NCI-H1092 treated with DMSO at 0.1 percent for 48 hours (cell line): ENCODE results near the gene GALC.
A peak's percentile ranks its signal among the peaks of the same experiment; 100 is the strongest.
"Not testable (repeated sequence)": the region's sequence is repeated elsewhere in the genome, so short reads cannot be mapped to it uniquely, and the experiment has no call there.

ENCODE experiments used
- DNase-seq: peaks from one replicate; lab custom pipeline; 2025; lab: John Stamatoyannopoulos, UW

Gene GALC

DNA sequence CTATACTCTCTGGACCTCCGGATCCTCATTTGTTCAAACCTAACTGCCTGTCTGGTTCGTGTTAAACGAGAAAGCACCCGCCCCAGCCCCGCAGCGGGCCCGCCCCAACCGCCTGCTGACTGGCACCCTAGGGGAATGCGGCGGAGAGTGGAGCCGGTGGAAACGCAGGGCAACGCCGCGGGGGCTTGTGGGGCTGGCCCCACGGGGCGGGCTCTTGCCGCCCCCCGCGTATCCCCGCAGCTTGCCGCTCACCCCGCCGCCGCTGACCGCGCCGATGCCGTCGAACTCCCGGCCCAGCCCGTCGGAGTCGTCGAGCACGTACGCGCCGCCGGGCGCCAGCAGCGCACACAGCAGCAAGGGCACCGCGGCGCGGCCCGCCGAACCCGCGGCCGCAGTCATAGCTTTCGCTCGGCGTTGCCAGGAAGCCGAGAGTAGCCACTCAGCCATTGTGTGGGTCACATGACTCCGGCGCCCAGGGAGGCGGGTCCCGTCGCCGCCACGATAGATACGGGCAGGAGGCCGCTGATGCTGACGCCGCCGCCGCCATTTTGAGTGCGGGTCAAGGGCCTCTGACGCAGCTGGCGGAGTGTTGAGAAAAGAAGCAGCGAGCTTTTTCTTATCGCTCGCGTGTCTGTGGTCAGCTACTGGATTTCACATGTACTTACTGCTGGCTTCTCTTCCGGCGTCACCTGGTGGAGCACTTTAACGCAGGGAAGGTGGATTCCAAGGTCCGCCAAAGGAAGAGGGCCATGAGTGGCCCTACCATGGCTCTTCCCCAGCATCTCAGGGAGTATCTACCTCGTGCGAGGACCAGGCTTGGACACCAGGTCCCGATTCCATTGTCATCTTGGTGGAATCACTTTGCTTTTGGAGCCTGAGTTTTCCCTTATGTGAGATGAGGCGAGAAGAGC, at the start of gene GALC:
TSS of gene GALC (minus strand) at position 465 of the 911 bp plus-strand sequence. CDS start at position 447, 18 bp downstream.
- DNase-seq: peak; percentile 89

DNA sequence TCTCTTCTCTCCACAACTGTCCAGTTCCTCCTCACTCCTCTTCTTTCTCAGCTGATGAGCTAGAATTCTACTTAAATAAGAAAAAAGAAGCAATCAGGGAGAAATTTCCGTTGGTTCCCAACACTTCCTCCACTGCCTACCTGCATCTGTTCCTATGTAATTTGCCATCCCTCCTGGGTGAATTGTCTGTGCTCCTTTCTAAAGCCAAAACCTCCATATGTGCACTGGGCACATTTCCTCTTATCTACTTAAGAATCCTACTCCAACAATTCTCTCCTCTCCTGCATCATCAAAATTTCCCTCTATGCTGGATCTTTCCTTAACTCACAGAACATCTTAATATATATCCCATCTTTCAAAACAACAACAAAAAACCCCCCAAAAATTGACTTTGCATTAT, 47.2 kb upstream of the GALC start:
- no peak for DNase-seq

DNA sequence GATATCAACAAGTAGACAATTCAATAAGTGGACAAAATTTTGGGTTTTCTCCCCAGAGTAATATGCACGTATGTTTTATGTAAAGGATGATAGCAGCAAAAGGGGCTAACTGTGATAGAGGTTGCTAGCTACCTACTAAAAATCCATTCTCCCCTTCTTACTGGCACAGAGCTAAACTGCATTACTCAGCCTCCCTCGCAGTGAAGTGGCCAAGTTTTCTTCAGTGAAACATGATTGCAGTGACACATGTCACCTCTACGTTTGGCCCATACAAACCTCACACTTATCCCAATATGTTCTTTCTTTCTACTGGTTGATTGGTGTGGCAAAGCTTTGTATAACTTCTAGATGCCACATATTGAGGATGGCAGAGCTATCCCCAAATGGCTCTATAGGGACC, 46.2 kb upstream of the GALC start:
- DNase-seq: no peak

DNA sequence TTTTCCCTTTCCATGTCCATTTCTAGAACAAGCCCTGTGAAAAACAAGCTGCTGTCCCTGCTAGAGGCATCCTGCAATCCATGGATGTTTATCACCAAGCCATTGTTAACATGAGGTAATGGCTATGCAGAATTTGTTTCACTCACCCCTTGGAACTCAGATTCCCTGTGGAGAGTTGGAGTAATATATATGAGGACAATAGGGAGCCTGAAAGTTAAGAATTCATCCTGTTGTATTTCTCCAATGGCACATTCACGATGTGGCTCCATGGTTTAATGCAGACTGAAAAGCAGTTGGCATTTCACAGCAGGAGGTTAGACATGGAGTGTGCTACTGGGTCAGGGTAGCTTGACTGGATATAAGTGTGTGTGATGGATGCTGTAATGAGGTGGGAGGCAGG, 44.3 kb upstream of the GALC start:
- no peak for DNase-seq

DNA sequence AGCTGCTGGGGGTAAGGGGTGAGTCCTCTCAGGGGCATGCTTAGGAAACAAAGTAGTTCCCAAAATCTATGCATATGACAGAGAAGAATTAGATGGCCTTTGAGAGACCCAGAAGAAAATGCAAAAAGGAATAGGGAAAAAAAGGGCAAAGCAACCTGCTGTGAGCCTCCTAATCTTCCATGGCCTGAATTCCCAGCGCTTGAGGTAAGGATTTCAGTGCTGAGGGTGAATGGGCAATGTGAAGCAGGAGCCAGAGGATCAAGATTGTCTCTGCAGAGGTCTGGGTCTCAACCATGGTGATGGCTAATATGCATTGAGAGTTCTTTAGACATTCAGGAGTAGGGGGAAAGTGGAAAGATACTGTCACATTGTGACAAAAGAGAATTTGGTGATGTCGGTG, 43.4 kb upstream of the GALC start:
- no peak for DNase-seq

DNA sequence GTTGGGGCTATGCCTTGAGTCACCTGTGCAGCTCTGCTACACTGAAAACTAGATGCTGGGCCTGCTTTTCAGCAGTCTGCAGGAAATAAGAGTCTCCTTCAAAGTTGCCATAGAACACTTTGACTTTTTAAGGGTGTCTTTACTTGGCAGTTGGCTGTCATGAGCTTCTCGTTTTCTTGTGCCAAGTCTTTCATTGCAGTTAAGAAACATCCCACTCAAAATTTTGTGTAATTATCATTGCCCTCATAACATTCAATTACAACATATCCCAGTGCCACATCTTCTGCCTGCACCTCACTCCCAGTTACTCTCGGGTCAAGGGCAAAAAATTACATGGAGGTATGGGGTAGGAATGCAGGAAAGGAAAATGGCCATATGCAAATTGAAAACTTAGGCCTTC, 41.1 kb upstream of the GALC start:
- DNase-seq: no peak

DNA sequence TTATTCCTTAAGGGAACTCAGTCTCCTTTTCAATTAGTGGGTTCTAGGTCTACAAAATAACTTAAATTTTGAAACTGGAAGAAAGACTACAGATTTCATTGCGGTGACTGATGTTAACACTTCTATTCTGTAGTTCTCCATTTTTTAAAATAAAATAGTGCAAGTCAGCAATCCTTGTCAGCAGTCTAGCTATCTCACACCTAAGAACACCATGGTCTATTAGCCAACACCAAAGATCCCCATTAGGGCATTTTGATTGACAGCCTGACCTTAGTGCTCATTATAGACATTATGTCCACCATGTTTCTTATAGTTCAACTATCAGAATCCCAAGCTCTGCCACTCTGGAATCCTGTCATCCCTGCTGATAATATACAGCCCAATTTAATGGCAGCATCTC, 39.4 kb upstream of the GALC start:
- DNase-seq: no peak

DNA sequence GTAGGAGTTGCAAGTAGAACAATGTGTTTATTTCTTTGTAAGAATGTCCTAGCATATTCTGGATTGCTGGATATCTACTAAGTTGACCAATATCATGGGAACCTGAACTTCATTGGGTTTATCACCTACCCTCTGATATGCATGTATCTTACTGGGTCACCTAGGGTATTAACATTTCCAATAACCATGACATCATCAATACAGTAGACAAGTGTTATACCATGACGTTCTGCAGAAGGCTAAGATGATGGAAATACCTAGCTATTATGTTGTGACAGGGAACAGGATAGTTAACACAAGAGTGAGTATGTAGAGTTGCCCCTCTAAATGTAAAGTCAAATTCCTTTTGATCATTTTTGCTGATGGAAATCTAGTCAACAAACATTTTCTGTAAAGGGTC, 37.9 kb upstream of the GALC start:
- no peak for DNase-seq

DNA sequence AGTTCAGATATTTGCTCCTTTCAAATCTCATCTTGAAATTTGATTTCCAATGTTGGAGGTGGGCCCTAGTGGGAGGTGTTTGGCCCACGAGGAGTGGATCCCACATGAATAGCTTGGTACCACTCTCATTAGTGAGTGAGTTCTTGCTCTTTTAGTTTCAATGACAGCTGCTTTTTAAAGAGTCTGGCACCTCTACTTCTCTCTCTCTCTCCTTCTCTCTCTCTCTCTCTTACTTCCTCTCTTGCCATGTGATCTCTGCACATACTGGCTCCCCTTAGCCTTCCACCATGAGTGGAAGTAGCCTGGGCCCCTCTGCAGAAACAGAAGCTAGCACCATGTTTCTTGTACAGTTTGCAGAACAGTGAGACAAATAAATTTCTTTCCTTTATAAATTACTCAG, 37.1 kb upstream of the GALC start:
- no peak for DNase-seq

DNA sequence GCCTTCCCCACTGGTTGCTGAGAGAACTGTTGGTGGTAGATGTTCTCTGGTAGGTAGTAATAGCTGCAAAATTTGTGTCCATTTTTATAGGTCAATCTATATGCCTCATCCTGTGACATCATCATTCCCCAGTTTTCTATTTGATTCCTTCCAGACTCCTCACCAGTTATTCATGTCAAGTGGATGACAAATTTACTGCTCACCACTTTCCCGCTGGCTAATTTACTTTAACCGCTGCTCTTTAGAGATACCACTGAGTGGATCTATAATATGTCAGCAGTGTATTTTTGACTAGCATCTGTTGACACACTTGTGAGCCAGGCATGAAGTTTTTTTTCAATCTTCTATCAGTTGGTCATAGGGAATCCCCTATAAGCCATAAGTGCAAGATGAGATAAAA, 36.5 kb upstream of the GALC start:
- no peak for DNase-seq

DNA sequence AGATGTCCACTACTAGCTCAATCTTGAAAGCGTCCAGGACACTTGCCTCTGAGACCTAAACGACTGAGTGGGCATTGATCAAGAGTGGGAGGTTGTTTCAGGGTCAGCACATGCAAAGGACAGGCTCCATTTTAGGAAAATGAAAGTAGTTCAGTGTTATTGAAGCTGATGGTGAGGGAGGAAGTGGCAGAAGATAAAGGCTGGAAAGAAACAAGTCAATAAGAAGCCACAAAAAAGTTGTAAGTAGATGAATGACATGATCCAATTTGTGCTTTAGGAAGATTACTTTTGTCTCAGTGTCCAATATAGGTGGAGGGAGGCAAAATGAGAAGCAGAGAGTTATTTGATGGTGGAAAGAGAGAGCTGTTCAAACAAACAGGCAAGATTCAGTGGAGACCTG, 33.9 kb upstream of the GALC start:
- no peak for DNase-seq

DNA sequence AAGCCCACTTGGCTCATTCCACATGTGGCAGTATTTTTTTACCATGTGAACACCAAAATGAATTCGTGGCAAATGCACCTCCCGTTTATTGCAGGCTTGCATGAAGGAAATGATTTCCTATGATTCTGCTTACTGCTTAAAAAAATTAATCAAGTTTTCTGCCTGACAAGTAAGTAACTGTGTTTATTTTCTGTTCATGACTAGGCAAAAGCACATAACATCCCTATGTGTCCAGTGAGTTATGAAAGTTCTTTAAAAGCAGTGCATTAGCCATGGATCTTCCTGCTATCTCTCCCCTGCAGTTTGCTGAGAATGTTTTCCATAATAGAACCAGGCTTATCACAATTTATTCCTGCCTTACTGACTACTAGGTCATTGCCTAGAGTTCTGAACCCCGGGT, 32.3 kb upstream of the GALC start:
- no peak for DNase-seq

DNA sequence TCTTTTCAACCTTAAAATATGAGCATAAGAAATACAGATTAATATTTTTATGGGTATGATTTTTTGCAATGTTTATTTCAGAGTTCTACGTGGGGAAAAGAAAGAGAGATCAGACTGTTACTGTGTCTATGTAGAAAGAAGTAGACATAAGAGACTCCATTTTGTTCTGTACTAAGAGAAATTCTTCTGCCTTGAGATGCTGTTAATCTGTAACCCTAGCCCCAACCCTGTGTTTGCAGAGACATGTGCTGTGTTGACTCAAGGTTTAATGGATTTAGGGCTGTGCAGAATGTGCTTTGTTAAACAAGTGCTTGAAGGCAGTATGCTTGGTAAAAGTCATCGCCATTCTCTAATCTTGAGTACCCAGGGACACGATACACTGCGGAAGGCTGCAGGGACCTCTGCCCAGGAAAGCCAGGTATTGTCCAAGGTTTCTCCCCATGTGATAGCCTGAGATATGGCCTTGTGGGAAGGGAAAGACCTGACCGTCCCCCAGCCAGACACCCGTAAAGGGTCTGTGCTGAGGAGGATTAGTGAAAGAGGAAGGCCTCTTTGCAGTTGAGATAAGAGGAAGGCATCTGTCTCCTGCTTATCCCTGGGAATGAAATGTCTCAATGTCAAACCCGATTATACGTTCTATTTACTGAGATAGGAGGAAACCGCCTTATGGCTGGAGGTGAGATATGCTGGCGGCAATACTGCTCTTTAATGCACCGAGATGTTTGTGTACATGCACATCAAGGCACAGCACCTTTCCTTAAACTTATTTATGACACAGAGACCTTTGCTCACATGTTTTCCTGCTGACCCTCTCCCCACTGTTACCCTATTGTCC, 31.5 kb upstream of the GALC start:
- DNase-seq: not testable (repeated sequence)

DNA sequence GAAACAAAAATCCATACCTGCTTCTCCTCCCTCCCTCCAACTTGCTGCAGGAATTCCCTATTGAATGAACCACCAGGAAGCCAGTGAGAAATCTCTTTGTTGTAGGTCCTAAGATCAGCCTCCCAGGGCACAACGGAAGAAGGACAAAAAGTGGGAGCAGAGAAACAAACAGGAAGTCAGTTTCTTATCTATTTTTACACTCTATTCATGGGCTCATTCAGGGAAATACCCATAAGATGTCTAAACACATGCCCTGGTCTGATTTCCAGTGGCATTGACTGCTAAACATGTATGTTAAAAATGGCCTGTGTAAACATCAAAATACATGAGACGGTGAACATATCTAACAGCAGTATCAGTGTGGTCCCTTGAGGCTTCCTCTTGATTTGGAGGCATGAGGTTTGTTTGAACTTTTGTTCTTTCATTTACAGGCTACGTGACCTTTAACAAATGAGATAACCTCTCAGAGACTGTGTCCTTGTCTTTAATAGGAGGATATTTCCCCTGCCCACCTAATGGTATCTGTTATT, 30.7 kb upstream of the GALC start:
- DNase-seq: no peak

DNA sequence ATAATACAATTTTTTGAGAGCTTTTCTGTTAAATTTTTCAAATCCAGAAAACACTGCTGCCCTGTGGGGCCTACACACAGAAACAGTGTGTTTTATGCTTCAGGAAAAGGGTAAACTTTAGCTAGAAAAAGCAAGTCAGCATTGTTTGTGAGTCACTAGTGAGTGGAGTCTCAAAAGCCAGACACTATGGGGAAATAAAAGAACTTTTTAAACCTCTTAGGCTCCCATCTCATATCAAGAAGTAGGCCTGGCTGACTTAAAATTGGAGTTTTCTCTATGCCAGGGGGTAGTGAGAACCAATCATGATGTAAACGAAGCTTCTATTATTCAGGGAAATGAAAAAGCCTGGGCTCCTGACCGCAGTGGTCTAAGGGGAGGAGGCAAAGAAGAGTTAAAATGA, 24.6 kb upstream of the GALC start:
- no peak for DNase-seq

DNA sequence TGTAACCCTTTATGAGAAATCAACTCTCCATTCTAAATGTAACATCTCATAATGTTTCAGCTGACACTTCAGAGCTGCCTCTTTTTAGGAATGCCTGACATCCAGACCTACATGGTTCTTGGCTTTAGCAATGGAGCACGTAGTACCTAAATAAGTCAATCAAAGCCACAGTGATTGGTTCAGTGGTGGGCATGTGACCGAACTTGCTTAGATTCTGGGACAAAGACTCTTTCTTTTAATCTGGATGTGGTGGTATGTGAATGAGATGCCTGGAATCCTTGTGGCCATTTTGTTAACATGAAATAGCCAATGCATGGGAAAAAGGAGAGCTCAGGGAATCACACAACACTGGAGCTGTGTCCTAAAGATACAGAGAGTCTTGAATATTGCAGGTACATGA, 23.8 kb upstream of the GALC start:
- DNase-seq: no peak

DNA sequence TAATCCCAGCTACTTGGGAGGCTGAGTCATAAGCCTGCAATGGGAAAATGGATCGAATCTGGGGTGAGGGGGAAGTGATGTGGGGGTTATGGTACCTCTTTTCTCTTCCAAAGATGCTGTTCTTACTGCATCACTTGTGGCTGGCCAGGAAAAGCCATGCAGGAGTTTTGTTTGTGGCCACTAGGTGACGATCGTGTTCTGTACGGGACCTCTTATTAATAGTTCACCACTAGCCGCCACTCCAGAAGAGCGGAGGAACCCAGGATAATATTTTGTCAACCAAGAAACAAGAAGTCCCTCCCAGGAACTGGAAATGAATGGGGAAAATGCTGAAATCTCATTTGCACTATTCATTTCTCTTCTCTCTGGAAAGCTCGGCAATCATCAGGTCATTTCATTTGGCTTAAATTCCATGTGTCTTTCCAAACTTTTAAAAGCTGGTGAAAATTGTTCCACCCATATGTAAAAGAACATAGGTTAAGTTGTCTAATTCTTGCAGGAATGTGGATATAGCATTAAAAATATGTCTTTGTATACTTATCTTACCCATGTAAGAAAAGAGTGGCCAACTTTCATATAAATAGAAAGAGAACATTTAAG, 20.9 kb upstream of the GALC start:
- peak; percentile 77 for DNase-seq

DNA sequence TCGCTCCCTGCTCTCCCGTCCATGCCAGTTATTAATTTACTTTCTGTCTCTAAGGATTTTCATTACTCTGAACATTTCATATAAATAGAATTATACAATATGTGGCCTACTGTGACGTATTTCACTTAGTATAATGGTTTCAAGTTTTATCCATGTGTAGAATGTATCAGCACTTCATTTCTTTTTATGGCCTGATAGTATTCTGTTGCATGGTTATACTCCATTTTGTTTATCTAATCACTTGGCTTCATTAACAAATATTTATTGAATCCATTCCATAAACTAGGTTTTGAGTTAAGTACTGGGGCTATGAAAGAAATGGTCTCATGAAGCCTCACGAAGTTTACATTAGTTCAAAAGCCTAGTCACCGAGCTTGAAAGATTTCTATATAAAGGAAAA, 19.5 kb upstream of the GALC start:
- no peak for DNase-seq

DNA sequence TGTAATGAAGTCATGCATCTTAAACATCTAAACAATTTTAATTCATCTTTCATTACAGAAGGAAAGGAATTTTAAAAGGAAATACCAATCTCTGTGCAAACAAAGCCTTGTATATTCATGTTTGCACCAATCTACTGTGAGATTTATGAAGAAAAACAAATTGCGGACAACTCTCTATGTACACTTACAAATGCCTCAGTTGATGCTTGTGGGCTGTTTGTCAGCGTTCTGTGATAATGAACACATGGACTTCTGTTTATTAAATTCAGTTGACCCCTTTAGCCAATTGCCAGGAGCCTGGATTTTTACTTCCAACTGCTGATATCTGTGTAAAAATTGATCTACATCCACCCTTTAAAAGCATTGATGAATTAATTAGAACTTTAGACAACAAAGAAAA, 17.3 kb upstream of the GALC start:
- no peak for DNase-seq

DNA sequence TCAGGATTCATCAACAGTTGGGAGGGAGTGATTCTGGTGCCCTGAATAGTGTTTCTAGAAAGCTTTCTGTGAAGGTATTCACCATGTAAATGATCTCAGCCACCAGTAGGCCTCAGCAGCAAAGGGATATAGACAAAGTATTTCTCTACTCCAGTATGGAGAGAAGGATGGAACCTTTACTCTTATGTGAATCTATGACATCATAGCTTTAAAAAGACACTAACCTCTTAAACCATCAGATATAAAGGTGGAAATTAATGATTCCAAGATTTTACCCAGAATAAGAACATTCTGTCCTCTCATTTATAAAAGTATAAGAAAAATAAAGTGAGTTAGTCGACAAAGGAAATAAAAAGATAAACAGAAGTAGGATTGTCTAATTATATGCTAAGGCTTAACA, 16.5 kb upstream of the GALC start:
- DNase-seq: no peak

DNA sequence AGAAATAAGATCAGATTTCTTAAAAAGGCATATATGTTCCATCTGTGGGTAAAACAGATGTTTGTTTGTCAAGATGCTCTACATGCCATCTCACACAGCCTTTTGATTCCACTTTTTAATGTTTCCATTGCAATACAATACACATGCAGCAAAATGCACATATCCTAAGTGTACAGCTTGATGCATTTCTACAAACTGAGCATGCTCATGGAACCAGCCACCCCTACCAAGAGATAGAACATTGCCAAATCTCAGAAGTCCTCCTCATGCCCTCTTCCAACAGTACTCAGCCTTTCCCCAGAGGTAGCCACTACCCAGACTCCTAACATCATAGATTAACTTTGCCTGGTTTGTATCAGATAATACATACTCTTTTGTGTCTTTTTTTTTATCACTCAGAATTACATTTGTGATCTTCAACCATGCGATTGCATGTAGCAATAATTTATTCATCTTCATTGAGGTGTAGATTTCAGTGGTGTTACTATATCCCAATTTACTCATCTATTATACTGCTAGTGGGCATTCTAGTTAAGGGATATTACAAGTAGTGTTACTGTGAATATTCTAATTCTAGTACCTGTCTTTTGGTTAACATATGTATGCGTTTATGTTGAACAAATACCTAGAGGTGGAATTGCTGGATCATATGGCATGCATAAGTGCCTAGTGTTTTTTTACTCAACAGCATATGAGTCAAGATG, 15.2 kb upstream of the GALC start:
- DNase-seq: no peak

DNA sequence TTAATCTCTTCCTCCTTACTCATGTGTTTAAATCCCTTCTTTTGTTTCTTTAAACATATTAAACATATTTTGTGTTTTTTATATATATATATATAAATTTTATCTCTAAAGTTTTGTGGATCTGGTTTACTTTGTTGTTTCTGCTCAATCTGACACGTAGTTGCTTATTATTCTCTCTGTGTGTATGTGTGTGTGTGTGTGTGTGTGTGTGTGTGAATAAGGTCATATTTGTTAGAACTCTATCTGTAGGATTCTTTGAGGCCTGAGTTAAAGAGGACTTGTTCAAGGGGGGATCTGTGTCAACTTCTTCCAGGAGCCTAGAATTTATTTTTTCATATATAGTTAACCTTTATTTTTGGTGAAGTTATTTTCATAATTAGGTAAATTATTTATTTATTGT, 14.6 kb upstream of the GALC start:
- no peak for DNase-seq
